Pericardium fibroblast (primary cell): ENCODE data around the gene OXSR1. TPM values are rescaled to one million over a fixed set of nuclear protein-coding genes. Genes with fewer than 3 reads are reported as not detected.

Experiments
- total RNA-seq: library from RNA; depleted of rRNA; stranded (reverse); fragments of >200 nt; gene quantifications from 2 replicates; pipeline ENCODE4 v1.2.3, GENCODE V29; 2015

OXSR1 gene
- total RNA-seq = 18.6 and 22.4 TPM in 2 replicates

GRCh38 chr3:38164952-38165721 lies at the start of gene OXSR1:
TSS of gene OXSR1 (plus strand) at chr3:38165537. CDS start at chr3:38165877, 340 bp downstream.

GRCh38 chr3:38136777-38137614 lies 28.3 kb upstream of the OXSR1 start, which contains the start of gene ACAA1:
TSS of gene ACAA1 (minus strand) at chr3:38137127. CDS start at chr3:38137035, 92 bp downstream.

GRCh38 chr3:38138349-38139190 lies 26.8 kb upstream of the OXSR1 start, which contains the start of gene MYD88:
TSS of gene MYD88 (plus strand) at chr3:38138661. CDS start at chr3:38138701, 40 bp downstream.

GRCh38 chr3:38265604-38266307 lies 100.4 kb downstream of the OXSR1 start, which contains the start of gene SLC22A13:
TSS of gene SLC22A13 (plus strand) at chr3:38265812. CDS start at chr3:38265861, 49 bp downstream.

GRCh38 chr3:38281895-38282686 lies 116.8 kb downstream of the OXSR1 start, which contains the start of gene SLC22A14:
TSS of gene SLC22A14 (plus strand) at chr3:38282294. CDS start at chr3:38306027, 23,733 bp downstream.

Other genes with a start within 250 kb of the OXSR1 start
- 7.0 and 10.2 TPM in 2 replicates for gene VILL, start 174.8 kb upstream of the OXSR1 start, total RNA-seq
- gene PLCD1, start 135.9 kb upstream of the OXSR1 start, total RNA-seq = 29.1 and 33.1 TPM in 2 replicates
- gene DLEC1, start 126.3 kb upstream of the OXSR1 start, total RNA-seq = under 0.01 and 0.12 TPM in 2 replicates
- 33.1 and 42.8 TPM in 2 replicates for gene ACAA1, start 28.4 kb upstream of the OXSR1 start, total RNA-seq
- 24.8 and 27.8 TPM in 2 replicates for gene MYD88, start 26.9 kb upstream of the OXSR1 start, total RNA-seq
- gene SLC22A13, start 100.3 kb downstream of the OXSR1 start, total RNA-seq = not detected in 2 replicates
- gene SLC22A14, start 116.8 kb downstream of the OXSR1 start, total RNA-seq = not detected in 2 replicates
- gene XYLB, start 181.2 kb downstream of the OXSR1 start, total RNA-seq = 1.6 and 3.1 TPM in 2 replicates